Ovary (tissue), 7 donors: Measurements from ENCODE around the gene C17orf114.

Experiments used
- DNase-seq, 5 donors: peaks; one replicate each; pipeline ENCODE4 v3.0.0-alpha.2; 2019 to 2020
- H3K27ac ChIP-seq, 2 donors: fragments of 200-600 bp; one replicate each; pipeline versions ENCODE4 v1.5.1 to v1.8.0; 2019 to 2022
- H3K27me3 ChIP-seq: fragments of 200-600 bp; one replicate; pipeline ENCODE4 v1.8.0; 2022
- H3K36me3 ChIP-seq: fragments of 200-600 bp; sonication (generic); one replicate; pipeline ENCODE4 v1.5.1; 2019
- H3K4me1 ChIP-seq: one replicate; pipeline ENCODE4 v1.8.1; 2013; ENCODE audit warnings: mild to moderate bottlenecking, moderate library complexity; ENCODE audit not compliant: insufficient read depth
- H3K4me3 ChIP-seq: fragments of 200-600 bp; sonication (generic); one replicate; pipeline ENCODE4 v1.5.1; 2017
- H3K9me3 ChIP-seq, 2 donors: fragments of 200-600 bp in 1 of 2; sonication (generic) in 1 of 2; one replicate each; pipeline versions ENCODE4 v1.5.1 to v1.8.1; 2013 to 2019; ENCODE audit warnings: mild to moderate bottlenecking in 1 of 2, moderate library complexity in 1 of 2
- EP300 ChIP-seq: sonication (generic); formaldehyde crosslinking; IDR thresholded peaks from one replicate; pipeline ENCODE4 v1.6.1; 2017; ENCODE audit warnings: antibody characterized with exemption
- POLR2A ChIP-seq: fragments of 450-650 bp; IDR thresholded peaks from one replicate; pipeline ENCODE4 v1.6.1; 2017; ENCODE audit warnings: antibody characterized with exemption, mild to moderate bottlenecking, moderate library complexity
- WGBS, 3 donors: extraction: QIAGEN DNeasy Blood & Tissue Kit in 1 of 3; methylation state at CpG; one replicate each; pipeline versions ENCODE4 v1.1.5 to v1.1.7; 2013 to 2017; 5-methylcytosine and 5-hydroxymethylcytosine counted together
- intact Hi-C, 4 donors: fragments of 100-400 bp; cut with DNase I; formaldehyde crosslinking; loops; one replicate each; pipeline versions ENCODE4 v1.11.0 to v1.15.1; 2022 to 2023
- TF ChIP-seq, protein P1 (sequence below), 3 donors: fragments of 450-650 bp in 2 of 3; fragments of 200-600 bp in 1 of 3; IDR thresholded peaks; one replicate each; pipeline versions ENCODE4 v1.5.1 to v1.8.0; 2016 to 2022; ENCODE audit warnings: antibody characterized with exemption in 3 of 3, mild to moderate bottlenecking in 1 of 3
- donor health status: DM: no; HTN: no; CAD: no; lungs with moderate emphysema.
- donor health status: DM: no; HTN: no; CAD: no.
- donor health status: Bipolar disorder and iron deficiency.
- donor health status: DM: no; HTN: no; CAD: no.
- donor health status: DM: yes; HTN: yes; CAD: no.

C17orf114 gene

GRCh38 chr17:4837471-4838308 lies 35.6 kb upstream of the C17orf114 start:
- no peaks in the 10 kb centered on the region for H3K9me3 ChIP-seq
- 6 to 15% (median 10%) methylated on average over 13 of the region's 13 CpGs for WGBS, 3 donors
- peak overlapping the region; percentile 25 to 66 for H3K27ac ChIP-seq
- intact Hi-C loops = no loop called here
- peak; percentile 48 to 77 (median 57) for DNase-seq
- no peaks in the 10 kb centered on the region for H3K36me3 ChIP-seq
- no peak overlapping the region for H3K4me3 ChIP-seq
- TF ChIP-seq POLR2A (no peak), EP300 (no peak)
- TF ChIP-seq, protein P1, sequence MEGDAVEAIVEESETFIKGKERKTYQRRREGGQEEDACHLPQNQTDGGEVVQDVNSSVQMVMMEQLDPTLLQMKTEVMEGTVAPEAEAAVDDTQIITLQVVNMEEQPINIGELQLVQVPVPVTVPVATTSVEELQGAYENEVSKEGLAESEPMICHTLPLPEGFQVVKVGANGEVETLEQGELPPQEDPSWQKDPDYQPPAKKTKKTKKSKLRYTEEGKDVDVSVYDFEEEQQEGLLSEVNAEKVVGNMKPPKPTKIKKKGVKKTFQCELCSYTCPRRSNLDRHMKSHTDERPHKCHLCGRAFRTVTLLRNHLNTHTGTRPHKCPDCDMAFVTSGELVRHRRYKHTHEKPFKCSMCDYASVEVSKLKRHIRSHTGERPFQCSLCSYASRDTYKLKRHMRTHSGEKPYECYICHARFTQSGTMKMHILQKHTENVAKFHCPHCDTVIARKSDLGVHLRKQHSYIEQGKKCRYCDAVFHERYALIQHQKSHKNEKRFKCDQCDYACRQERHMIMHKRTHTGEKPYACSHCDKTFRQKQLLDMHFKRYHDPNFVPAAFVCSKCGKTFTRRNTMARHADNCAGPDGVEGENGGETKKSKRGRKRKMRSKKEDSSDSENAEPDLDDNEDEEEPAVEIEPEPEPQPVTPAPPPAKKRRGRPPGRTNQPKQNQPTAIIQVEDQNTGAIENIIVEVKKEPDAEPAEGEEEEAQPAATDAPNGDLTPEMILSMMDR (IDR thresholded peaks at IDR 0.05) = no peak
- no peaks in the 10 kb centered on the region for H3K27me3 ChIP-seq
- H3K4me1 ChIP-seq = peaks cover 32% of the 10 kb centered on the region

GRCh38 chr17:4836221-4836620 lies 34.1 kb upstream of the C17orf114 start:
- no peak overlapping the region for H3K4me3 ChIP-seq
- no peaks in the 10 kb centered on the region for H3K36me3 ChIP-seq
- H3K27me3 ChIP-seq = no peaks in the 10 kb centered on the region
- WGBS, 3 donors = 56 to 67% (median 66%) methylated on average over 4 of the region's 4 CpGs
- no peak for DNase-seq
- peaks cover 31% of the 10 kb centered on the region for H3K4me1 ChIP-seq
- H3K9me3 ChIP-seq = no peaks in the 10 kb centered on the region
- intact Hi-C loops = no loop called here
- peak overlapping the region in 1 of 2 donors; percentile 57 for H3K27ac ChIP-seq
- TF ChIP-seq, protein P1 (IDR thresholded peaks at IDR 0.05) = no peak
- no peak for TF ChIP-seq POLR2A
- no peak for TF ChIP-seq EP300

DNA sequence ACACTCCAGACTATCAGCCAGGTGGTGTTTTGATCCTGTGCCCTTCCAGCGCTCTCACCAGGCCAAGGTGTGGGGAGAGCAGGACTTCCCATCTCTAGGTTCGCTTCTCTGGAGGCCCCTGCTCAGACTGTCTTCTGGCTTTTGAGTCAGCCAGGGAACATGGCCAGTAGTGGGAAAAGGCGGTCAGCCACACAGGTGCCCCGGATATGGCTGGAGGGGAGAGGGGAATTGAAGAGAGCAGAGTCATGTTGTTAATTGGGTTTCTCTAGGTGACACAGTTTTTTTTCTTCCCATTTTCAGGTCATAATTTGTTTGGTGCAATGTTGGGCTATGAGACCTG lies 32.5 kb upstream of the C17orf114 start:
- no peak for DNase-seq
- Histone ChIP-seq H3K9me3 (no peaks in the 10 kb centered on the region), H3K4me3 (peak overlapping the region; percentile 81), H3K36me3 (no peaks in the 10 kb centered on the region), H3K27me3 (no peaks in the 10 kb centered on the region), H3K27ac (peak overlapping the region in 1 of 2 donors; percentile 96), H3K4me1 (peaks cover 19% of the 10 kb centered on the region)
- intact Hi-C loops = no loop called here
- 37 to 55% (median 37%) methylated on average over 4 of the region's 4 CpGs for WGBS, 3 donors
- TF ChIP-seq, protein P1 (IDR thresholded peaks at IDR 0.05) = no peak
- no peak for TF ChIP-seq POLR2A
- TF ChIP-seq EP300 = no peak

- peak overlapping the region; percentile 81 for H3K4me3 ChIP-seq
- H3K36me3 ChIP-seq = no peaks in the 10 kb centered on the region
- 1 to 2% (median 1%) methylated on average over 15 of the region's 15 CpGs for WGBS, 3 donors
- H3K27me3 ChIP-seq = no peaks in the 10 kb centered on the region
- peak; percentile 38 to 55 (median 45) for DNase-seq
- H3K4me1 ChIP-seq = peaks cover 16% of the 10 kb centered on the region
- peak overlapping the region; percentile 96 for H3K27ac ChIP-seq
- no peak for TF ChIP-seq POLR2A
- TF ChIP-seq EP300 = no peak
- TF ChIP-seq, protein P1 (IDR thresholded peaks at IDR 0.05) = no peak
- intact Hi-C loops = no loop called here
- no peaks in the 10 kb centered on the region for H3K9me3 ChIP-seq
These were observed 32.0 kb upstream of the C17orf114 start for GRCh38 chr17:4833941-4834680.
